MM.1S (cell line): ENCODE measurements around the gene CCND2.

Source experiments
- DNase-seq: peaks from one replicate; pipeline ENCODE4 v3.0.0-alpha.2; 2015
- H2AFZ ChIP-seq: fragments of 300-600 bp; sonication (generic); 2 replicates; pipeline ENCODE4 v1.6.0; 2016; ENCODE audit warnings: antibody characterized with exemption, low read length
- H3F3A ChIP-seq: fragments of 300-600 bp; sonication (generic); 2 replicates; pipeline ENCODE4 v1.6.1; 2016; ENCODE audit warnings: mild to moderate bottlenecking, antibody characterized with exemption, low read length, moderate library complexity, mixed read lengths; ENCODE audit not compliant: insufficient read depth
- H3K27ac ChIP-seq: fragments of 300-600 bp; sonication (generic); 2 replicates; pipeline ENCODE4 v1.5.1; 2016; ENCODE audit warnings: mild to moderate bottlenecking, low read length
- H3K27me3 ChIP-seq: fragments of 300-600 bp; sonication (generic); replicated peaks from 2 replicates; pipeline ENCODE4 v1.6.0; 2016; ENCODE audit warnings: low read length; ENCODE audit not compliant: insufficient read depth
- H3K36me3 ChIP-seq: fragments of 300-600 bp; sonication (generic); replicated peaks from 2 replicates; pipeline ENCODE4 v1.6.1; 2016; ENCODE audit warnings: mild to moderate bottlenecking, low read length, mixed read lengths; ENCODE audit not compliant: insufficient read depth
- H3K4me1 ChIP-seq: fragments of 300-600 bp; sonication (generic); 2 replicates; pipeline ENCODE4 v1.6.1; 2016; ENCODE audit warnings: low read length, mixed read lengths
- H3K4me2 ChIP-seq: fragments of 300-600 bp; sonication (generic); 2 replicates; pipeline ENCODE4 v1.6.0; 2016; ENCODE audit warnings: low read depth, low read length
- H3K4me3 ChIP-seq: fragments of 300-600 bp; sonication (generic); 2 replicates; pipeline ENCODE4 v1.5.1; 2016; ENCODE audit warnings: low read length, mixed read lengths
- H3K79me2 ChIP-seq: fragments of 300-600 bp; sonication (generic); 2 replicates; pipeline ENCODE4 v1.6.1; 2016; ENCODE audit warnings: mixed run types, low read length, mixed read lengths
- H3K9ac ChIP-seq: fragments of 300-600 bp; sonication (generic); 2 replicates; pipeline ENCODE4 v1.6.1; 2016; ENCODE audit warnings: low read length, mixed read lengths
- H3K9me2 ChIP-seq: fragments of 300-600 bp; sonication (generic); replicated peaks from 2 replicates; pipeline ENCODE4 v1.6.1; 2016; ENCODE audit warnings: mild to moderate bottlenecking, low read length, mixed read lengths; ENCODE audit not compliant: insufficient read depth
- H3K9me3 ChIP-seq: fragments of 300-600 bp; sonication (generic); replicated peaks from 2 replicates; pipeline ENCODE4 v1.6.1; 2016; ENCODE audit warnings: mild to moderate bottlenecking, low read length, mixed read lengths; ENCODE audit not compliant: insufficient read depth
- H4K20me1 ChIP-seq: fragments of 300-600 bp; sonication (generic); 2 replicates; pipeline ENCODE4 v1.6.1; 2016; ENCODE audit warnings: mild to moderate bottlenecking, low read length, moderate library complexity, mixed read lengths; ENCODE audit not compliant: insufficient read depth
- EZH2 ChIP-seq: fragments of 300-600 bp; sonication (generic); optimal IDR thresholded peaks from 2 replicates; pipeline ENCODE3; 2017; ENCODE audit warnings: low read depth, mild to moderate bottlenecking, antibody characterized with exemption, low read length, mixed read lengths
- EZH2phosphoT487 ChIP-seq: fragments of 300-600 bp; sonication (generic); IDR thresholded peaks from 2 replicates; pipeline ENCODE4 v1.6.1; 2018; ENCODE audit warnings: antibody characterized with exemption, low read length
- TF ChIP-seq, protein P1 (sequence below): fragments of 300-600 bp; sonication (generic); IDR thresholded peaks from 2 replicates; pipeline ENCODE4 v1.5.1; 2016; ENCODE audit warnings: antibody characterized with exemption, low read length, mixed read lengths

The CCND2 gene

DNA sequence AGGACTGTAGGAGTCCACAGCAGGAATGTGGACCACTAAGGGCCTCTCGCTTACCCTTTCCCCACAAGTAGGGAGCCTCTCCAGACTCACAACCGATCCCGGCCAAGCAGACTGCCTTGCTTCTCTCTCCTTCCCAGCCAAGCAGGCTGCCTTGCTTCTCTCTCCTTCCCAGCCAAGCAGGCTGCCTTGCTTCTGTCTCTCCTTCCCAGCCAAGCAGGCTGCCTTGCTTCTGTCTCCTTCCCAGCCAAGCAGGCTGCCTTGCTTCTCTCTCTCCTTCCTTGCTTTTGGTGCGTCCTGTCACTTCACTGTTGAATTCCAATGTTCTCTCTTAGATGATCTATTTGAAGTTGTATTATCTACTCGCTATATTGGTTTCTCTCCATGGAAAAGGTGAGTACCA, 32.6 kb upstream of the CCND2 start:
- H3K79me2 ChIP-seq, result no peaks in the 10 kb centered on the region
- H2AFZ ChIP-seq, result no peak overlapping the region
- peaks cover 11% of the 10 kb centered on the region for H3F3A ChIP-seq
- peaks cover 8% of the 10 kb centered on the region; the same call in 1 of the 2 replicates for H3K27me3 ChIP-seq
- TF ChIP-seq EZH2phosphoT487, result no peak
- TF ChIP-seq, protein P1, sequence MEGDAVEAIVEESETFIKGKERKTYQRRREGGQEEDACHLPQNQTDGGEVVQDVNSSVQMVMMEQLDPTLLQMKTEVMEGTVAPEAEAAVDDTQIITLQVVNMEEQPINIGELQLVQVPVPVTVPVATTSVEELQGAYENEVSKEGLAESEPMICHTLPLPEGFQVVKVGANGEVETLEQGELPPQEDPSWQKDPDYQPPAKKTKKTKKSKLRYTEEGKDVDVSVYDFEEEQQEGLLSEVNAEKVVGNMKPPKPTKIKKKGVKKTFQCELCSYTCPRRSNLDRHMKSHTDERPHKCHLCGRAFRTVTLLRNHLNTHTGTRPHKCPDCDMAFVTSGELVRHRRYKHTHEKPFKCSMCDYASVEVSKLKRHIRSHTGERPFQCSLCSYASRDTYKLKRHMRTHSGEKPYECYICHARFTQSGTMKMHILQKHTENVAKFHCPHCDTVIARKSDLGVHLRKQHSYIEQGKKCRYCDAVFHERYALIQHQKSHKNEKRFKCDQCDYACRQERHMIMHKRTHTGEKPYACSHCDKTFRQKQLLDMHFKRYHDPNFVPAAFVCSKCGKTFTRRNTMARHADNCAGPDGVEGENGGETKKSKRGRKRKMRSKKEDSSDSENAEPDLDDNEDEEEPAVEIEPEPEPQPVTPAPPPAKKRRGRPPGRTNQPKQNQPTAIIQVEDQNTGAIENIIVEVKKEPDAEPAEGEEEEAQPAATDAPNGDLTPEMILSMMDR, result no peak
- TF ChIP-seq EZH2, result no peak
- no peak for DNase-seq
- no peak overlapping the region for H3K9ac ChIP-seq
- no peak overlapping the region for H3K27ac ChIP-seq
- no peaks in the 10 kb centered on the region for H3K36me3 ChIP-seq
- H3K9me3 ChIP-seq, result no peaks in the 10 kb centered on the region
- H4K20me1 ChIP-seq, result no peaks in the 10 kb centered on the region
- no peaks in the 10 kb centered on the region for H3K9me2 ChIP-seq
- H3K4me2 ChIP-seq, result no peak overlapping the region
- H3K4me1 ChIP-seq, result peaks cover 16% of the 10 kb centered on the region
- H3K4me3 ChIP-seq, result no peak overlapping the region

DNA sequence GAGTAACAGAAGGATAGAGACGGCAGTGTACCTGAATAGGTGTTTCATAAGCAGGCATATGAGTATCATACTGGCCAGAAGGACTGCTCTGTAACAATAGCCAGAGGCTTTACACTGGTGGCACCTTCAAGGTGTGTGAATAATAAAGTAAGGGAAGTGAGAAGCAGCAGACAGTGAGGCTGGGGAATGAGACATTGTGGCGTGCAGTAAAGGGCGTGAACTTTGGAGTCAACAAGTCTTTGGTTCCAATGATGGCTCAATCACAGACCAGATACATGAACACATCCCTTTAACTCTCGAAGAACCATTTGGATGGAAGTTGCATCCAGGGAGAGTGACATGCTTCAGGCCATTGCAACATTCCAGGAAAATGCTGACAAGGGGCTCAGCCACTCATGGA, 32.0 kb upstream of the CCND2 start:
- Histone ChIP-seq H2AFZ (no peak overlapping the region), H3K9me3 (no peaks in the 10 kb centered on the region), H3K4me2 (no peak overlapping the region), H3K27me3 (peaks cover 8% of the 10 kb centered on the region; the same call in 1 of the 2 replicates), H3K9me2 (no peaks in the 10 kb centered on the region), H4K20me1 (no peaks in the 10 kb centered on the region), H3K4me1 (peaks cover 22% of the 10 kb centered on the region), H3K27ac (no peak overlapping the region), H3K9ac (no peak overlapping the region), H3K4me3 (no peak overlapping the region), H3K79me2 (no peaks in the 10 kb centered on the region), H3K36me3 (no peaks in the 10 kb centered on the region), H3F3A (peaks cover 17% of the 10 kb centered on the region)
- TF ChIP-seq, protein P1, result no peak
- TF ChIP-seq EZH2phosphoT487 (no peak), EZH2 (no peak)
- DNase-seq, result no peak

DNA sequence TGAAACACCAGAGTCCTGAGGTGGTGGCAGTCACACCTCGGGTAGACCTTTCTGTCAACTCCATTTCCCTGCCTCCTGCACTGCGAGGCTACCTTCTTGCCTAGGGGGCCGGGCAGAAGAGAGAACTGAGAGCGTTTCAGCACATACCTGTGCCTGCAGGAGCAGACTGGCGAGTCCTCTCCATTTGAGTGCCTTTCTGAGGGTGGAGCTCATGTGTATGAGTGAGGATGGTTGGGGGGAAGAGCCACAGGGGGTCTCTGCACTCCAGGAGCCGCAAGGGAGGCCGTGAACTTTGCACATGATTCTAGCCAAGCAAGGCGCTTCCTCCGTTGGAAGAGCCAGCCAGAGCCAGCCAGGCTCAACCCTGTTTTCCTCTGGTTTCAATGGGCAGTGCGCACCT, 31.0 kb upstream of the CCND2 start:
- H2AFZ ChIP-seq, result no peak overlapping the region
- H3K4me2 ChIP-seq, result no peak overlapping the region
- no peak overlapping the region for H3K9ac ChIP-seq
- peaks cover 22% of the 10 kb centered on the region for H3F3A ChIP-seq
- no peaks in the 10 kb centered on the region for H3K36me3 ChIP-seq
- H3K9me2 ChIP-seq, result no peaks in the 10 kb centered on the region
- no peaks in the 10 kb centered on the region for H3K79me2 ChIP-seq
- no peak for DNase-seq
- peaks cover 8% of the 10 kb centered on the region; the same call in 1 of the 2 replicates for H3K27me3 ChIP-seq
- H3K4me1 ChIP-seq, result peaks cover 27% of the 10 kb centered on the region
- no peak overlapping the region for H3K27ac ChIP-seq
- H3K9me3 ChIP-seq, result no peaks in the 10 kb centered on the region
- no peaks in the 10 kb centered on the region for H4K20me1 ChIP-seq
- no peak overlapping the region for H3K4me3 ChIP-seq
- TF ChIP-seq EZH2 (no peak), EZH2phosphoT487 (no peak)
- TF ChIP-seq, protein P1, result no peak
